ENCODE results near the gene DPP3. TPM values are rescaled to one million over a fixed set of nuclear protein-coding genes. Genes with fewer than 3 reads are reported as not detected.

DPP3 gene
- total and polyA plus RNA-seq, 4 donors: 10.9 to 41.0 (median 27.3) TPM

DNA sequence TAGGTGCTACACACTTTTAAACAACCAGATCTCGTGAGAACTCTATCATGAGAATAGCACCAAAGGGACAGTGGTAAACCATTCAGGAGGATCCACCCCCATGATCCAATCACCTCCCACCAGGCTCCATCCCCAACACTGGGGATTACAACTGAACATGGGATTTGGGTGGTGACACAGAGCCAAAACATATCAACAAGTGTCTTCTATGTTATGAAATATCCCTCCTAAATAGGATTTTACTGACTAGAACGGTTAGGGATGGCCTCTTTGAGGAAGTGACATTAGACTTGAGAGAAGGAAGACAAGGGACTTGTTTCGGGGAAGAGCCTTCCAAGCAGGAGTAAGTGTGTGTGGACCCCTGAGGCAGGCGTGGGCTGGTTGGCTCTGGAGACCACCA is 29.7 kb upstream of the DPP3 start:
- Histone ChIP-seq H3K4me1 (ENCODE audit: control insufficient read depth in 4 of 4, insufficient read depth in 4 of 4, low read length in 3 of 4) (no peaks in the 10 kb centered on the region), H3K9ac (ENCODE audit: low read depth in 1 of 2, low read length in 2 of 2) (no peak overlapping the region), H3K27ac (ENCODE audit: low read depth in 1 of 2, low read length in 2 of 2) (no peak overlapping the region), H3K36me3 (ENCODE audit: control insufficient read depth in 4 of 4, insufficient read depth in 3 of 4, low read depth in 1 of 4, low read length in 3 of 4) (no peaks in the 10 kb centered on the region), H3K27me3 (ENCODE audit: control insufficient read depth in 4 of 4, insufficient read depth in 4 of 4, low read length in 3 of 4) (peaks cover 0 to 2% (median 0%) of the 10 kb centered on the region in 4 donors), H3K4me3 (ENCODE audit: low read depth in 1 of 3, low read length in 3 of 3) (no peak overlapping the region), H3K9me3 (ENCODE audit: control insufficient read depth in 4 of 4, low read length in 3 of 4) (no peaks in the 10 kb centered on the region)
- no peak for DNase-seq (ENCODE audit: low spot score)
- TF ChIP-seq, protein P1, sequence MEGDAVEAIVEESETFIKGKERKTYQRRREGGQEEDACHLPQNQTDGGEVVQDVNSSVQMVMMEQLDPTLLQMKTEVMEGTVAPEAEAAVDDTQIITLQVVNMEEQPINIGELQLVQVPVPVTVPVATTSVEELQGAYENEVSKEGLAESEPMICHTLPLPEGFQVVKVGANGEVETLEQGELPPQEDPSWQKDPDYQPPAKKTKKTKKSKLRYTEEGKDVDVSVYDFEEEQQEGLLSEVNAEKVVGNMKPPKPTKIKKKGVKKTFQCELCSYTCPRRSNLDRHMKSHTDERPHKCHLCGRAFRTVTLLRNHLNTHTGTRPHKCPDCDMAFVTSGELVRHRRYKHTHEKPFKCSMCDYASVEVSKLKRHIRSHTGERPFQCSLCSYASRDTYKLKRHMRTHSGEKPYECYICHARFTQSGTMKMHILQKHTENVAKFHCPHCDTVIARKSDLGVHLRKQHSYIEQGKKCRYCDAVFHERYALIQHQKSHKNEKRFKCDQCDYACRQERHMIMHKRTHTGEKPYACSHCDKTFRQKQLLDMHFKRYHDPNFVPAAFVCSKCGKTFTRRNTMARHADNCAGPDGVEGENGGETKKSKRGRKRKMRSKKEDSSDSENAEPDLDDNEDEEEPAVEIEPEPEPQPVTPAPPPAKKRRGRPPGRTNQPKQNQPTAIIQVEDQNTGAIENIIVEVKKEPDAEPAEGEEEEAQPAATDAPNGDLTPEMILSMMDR (IDR thresholded peaks at IDR 0.05; ENCODE audit: low read depth, low read length, missing input control): no peak
- TF ChIP-seq GABPA (IDR thresholded peaks at IDR 0.05 in 1 of 2, conservative IDR thresholded peaks at IDR 0.05 in 1 of 2) (no peak), HNF4A (conservative IDR thresholded peaks at IDR 0.05) (no peak), FOXA2 (IDR thresholded peaks at IDR 0.05) (no peak), RXRA (IDR thresholded peaks at IDR 0.05) (no peak), JUND (IDR thresholded peaks at IDR 0.05) (no peak), TAF1 (conservative IDR thresholded peaks at IDR 0.05) (no peak), NR2F2 (IDR thresholded peaks at IDR 0.05) (no peak), HNF4G (IDR thresholded peaks at IDR 0.05) (no peak), EGR1 (IDR thresholded peaks at IDR 0.05; ENCODE audit: low read depth in 2 of 2) (no peak), YY1 (IDR thresholded peaks at IDR 0.05) (no peak), SP1 (IDR thresholded peaks at IDR 0.05) (no peak), RAD21 (IDR thresholded peaks at IDR 0.05) (no peak), FOXA1 (IDR thresholded peaks at IDR 0.05) (no peak)
- TF ChIP-seq, protein P2, sequence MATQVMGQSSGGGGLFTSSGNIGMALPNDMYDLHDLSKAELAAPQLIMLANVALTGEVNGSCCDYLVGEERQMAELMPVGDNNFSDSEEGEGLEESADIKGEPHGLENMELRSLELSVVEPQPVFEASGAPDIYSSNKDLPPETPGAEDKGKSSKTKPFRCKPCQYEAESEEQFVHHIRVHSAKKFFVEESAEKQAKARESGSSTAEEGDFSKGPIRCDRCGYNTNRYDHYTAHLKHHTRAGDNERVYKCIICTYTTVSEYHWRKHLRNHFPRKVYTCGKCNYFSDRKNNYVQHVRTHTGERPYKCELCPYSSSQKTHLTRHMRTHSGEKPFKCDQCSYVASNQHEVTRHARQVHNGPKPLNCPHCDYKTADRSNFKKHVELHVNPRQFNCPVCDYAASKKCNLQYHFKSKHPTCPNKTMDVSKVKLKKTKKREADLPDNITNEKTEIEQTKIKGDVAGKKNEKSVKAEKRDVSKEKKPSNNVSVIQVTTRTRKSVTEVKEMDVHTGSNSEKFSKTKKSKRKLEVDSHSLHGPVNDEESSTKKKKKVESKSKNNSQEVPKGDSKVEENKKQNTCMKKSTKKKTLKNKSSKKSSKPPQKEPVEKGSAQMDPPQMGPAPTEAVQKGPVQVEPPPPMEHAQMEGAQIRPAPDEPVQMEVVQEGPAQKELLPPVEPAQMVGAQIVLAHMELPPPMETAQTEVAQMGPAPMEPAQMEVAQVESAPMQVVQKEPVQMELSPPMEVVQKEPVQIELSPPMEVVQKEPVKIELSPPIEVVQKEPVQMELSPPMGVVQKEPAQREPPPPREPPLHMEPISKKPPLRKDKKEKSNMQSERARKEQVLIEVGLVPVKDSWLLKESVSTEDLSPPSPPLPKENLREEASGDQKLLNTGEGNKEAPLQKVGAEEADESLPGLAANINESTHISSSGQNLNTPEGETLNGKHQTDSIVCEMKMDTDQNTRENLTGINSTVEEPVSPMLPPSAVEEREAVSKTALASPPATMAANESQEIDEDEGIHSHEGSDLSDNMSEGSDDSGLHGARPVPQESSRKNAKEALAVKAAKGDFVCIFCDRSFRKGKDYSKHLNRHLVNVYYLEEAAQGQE (IDR thresholded peaks at IDR 0.05): no peak
- TF ChIP-seq, protein P3, sequence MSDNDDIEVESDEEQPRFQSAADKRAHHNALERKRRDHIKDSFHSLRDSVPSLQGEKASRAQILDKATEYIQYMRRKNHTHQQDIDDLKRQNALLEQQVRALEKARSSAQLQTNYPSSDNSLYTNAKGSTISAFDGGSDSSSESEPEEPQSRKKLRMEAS (IDR thresholded peaks at IDR 0.05): no peak
- TF ChIP-seq, protein P4, sequence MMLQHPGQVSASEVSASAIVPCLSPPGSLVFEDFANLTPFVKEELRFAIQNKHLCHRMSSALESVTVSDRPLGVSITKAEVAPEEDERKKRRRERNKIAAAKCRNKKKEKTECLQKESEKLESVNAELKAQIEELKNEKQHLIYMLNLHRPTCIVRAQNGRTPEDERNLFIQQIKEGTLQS (IDR thresholded peaks at IDR 0.05): no peak
- TF ChIP-seq, protein P5, sequence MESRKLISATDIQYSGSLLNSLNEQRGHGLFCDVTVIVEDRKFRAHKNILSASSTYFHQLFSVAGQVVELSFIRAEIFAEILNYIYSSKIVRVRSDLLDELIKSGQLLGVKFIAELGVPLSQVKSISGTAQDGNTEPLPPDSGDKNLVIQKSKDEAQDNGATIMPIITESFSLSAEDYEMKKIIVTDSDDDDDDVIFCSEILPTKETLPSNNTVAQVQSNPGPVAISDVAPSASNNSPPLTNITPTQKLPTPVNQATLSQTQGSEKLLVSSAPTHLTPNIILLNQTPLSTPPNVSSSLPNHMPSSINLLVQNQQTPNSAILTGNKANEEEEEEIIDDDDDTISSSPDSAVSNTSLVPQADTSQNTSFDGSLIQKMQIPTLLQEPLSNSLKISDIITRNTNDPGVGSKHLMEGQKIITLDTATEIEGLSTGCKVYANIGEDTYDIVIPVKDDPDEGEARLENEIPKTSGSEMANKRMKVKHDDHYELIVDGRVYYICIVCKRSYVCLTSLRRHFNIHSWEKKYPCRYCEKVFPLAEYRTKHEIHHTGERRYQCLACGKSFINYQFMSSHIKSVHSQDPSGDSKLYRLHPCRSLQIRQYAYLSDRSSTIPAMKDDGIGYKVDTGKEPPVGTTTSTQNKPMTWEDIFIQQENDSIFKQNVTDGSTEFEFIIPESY (IDR thresholded peaks at IDR 0.05): no peak
- WGBS: 60% methylated on average over 4 of the region's 4 CpGs
